Fibroblast of mammary gland (primary cell): Measurements from ENCODE around the gene FAM13A.

Experiments used
- DNase-seq: peaks from one replicate; pipeline ENCODE4 v3.0.0-alpha.2; 2010; ENCODE audit warnings: low read depth
- H3K4me3 ChIP-seq: 2 replicates; pipeline ENCODE4 v1.5.1; 2011; ENCODE audit warnings: low read depth, mild to moderate bottlenecking, low read length, moderate library complexity; ENCODE audit not compliant: control insufficient read depth
- TF ChIP-seq, protein P1 (sequence below): conservative IDR thresholded peaks from 2 replicates; pipeline ENCODE4 v1.5.1; 2011; ENCODE audit warnings: low read depth, low read length, inconsistent platforms; ENCODE audit not compliant: control insufficient read depth, insufficient read depth

Gene FAM13A

GRCh38 chr4:89078300-89078699 is 21.3 kb upstream of the FAM13A start:
- no peak for DNase-seq
- no peak overlapping the region for H3K4me3 ChIP-seq
- TF ChIP-seq, protein P1, sequence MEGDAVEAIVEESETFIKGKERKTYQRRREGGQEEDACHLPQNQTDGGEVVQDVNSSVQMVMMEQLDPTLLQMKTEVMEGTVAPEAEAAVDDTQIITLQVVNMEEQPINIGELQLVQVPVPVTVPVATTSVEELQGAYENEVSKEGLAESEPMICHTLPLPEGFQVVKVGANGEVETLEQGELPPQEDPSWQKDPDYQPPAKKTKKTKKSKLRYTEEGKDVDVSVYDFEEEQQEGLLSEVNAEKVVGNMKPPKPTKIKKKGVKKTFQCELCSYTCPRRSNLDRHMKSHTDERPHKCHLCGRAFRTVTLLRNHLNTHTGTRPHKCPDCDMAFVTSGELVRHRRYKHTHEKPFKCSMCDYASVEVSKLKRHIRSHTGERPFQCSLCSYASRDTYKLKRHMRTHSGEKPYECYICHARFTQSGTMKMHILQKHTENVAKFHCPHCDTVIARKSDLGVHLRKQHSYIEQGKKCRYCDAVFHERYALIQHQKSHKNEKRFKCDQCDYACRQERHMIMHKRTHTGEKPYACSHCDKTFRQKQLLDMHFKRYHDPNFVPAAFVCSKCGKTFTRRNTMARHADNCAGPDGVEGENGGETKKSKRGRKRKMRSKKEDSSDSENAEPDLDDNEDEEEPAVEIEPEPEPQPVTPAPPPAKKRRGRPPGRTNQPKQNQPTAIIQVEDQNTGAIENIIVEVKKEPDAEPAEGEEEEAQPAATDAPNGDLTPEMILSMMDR = no peak

GRCh38 chr4:89077761-89078160 is 20.8 kb upstream of the FAM13A start:
- TF ChIP-seq, protein P1 = no peak
- H3K4me3 ChIP-seq = no peak overlapping the region
- peak; percentile 12 for DNase-seq

DNA sequence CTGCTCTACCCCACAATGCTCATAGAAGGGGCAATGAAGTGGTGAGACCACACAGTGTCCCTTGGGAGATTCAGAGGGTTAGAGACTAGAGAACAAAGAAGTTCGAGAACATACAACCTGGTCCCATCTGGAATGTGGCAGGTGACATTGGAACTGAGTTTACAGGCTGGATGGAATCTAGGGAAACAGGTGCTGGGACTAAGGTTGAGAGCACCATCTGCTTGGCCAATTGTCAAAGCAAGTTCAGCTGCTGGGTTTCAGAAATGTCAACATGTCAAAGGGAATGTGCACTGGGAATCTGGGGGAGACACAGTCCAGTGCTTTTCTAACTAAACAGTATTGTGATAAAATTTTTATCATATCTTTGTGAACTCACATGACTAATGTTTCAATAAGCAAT is 15.9 kb upstream of the FAM13A start:
- no peak for DNase-seq
- H3K4me3 ChIP-seq = no peak overlapping the region
- TF ChIP-seq, protein P1 = no peak

GRCh38 chr4:89071311-89071710 is 14.3 kb upstream of the FAM13A start:
- TF ChIP-seq, protein P1 = no peak
- DNase-seq = no peak
- H3K4me3 ChIP-seq = no peak overlapping the region

DNA sequence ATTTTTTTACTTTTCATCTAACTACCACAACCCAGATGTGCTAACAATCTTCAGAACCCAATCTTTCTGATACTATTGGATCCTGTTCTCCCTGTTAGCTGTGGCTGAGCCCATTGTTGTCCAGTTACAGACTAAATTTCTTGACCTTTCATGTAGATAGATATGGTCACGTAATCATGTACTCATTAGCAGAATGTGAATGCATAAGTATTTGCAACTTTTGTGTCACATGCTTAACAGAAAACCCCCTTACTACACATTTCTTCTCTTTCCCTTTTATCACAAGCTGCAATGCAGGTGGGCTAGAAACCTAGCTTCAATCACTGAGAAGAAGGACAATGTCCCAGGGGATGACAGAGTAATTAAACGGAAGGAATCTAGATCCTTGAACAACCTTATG is 13.1 kb upstream of the FAM13A start:
- TF ChIP-seq, protein P1 = no peak
- no peak overlapping the region for H3K4me3 ChIP-seq
- no peak for DNase-seq

DNA sequence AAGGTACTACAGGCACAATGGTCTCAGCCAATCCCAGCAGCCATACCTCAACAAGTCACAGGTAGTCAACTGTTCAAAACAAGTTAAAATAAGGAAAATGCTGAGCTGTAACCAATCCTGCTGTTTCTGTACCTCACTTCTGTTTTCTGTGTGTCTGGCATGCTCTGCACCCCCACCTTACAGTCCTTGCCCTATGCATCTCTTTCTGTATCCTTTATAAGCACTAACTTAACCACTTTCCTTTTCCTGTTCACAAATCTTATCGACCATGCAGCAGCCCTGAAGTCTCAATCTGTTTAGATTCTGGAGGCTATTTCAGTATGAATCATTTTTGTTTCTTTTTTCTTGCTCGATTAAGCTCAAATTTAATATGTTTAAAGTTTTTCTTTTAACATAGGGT is 12.5 kb upstream of the FAM13A start:
- TF ChIP-seq, protein P1 = no peak
- no peak overlapping the region for H3K4me3 ChIP-seq
- no peak for DNase-seq

DNA sequence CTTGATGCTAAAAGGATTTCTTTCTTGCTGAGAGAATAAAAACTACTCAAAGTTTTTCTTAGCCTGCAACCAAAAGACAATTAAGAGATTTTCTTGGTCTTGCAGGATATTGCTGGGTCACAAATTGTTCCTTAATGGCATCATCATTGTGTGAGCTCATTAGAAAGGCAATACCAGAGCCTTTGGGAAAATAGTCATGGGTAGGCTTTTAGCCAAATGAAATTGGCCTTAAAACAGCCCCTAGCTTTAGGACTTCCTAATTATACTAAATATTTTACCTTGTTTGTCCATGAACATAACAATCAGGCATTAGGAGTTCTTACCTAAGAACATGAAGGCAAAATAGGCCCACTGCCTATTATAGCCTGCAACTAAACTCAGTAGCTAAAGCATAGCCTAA is 10.4 kb upstream of the FAM13A start:
- peak; percentile 58 for DNase-seq
- TF ChIP-seq, protein P1 = no peak
- H3K4me3 ChIP-seq = no peak overlapping the region
